ENCODE data around the gene SGCD. TPM values are rescaled to one million over a fixed set of nuclear protein-coding genes. Genes with fewer than 3 reads are reported as not detected.
"Not testable (repeated sequence)": the region's sequence is repeated elsewhere in the genome, so short reads cannot be mapped to it uniquely, and the experiment has no call there.

The SGCD gene
- total RNA-seq, 4 donors from 2014 or later = 12.4 to 17.8 (median 13.4) TPM

- Histone ChIP-seq H3K27ac (no peak overlapping the region), H3K27me3 (no peaks in the 10 kb centered on the region), H3K9me3 (no peaks in the 10 kb centered on the region), H3K36me3 (no peaks in the 10 kb centered on the region), H3K4me1 (no peaks in the 10 kb centered on the region), H3K4me3 (no peak overlapping the region)
- no peak for DNase-seq (ENCODE audit: low spot score in 2 of 2)
- TF ChIP-seq POLR2A (IDR thresholded peaks at IDR 0.05) (no peak), CTCF (IDR thresholded peaks at IDR 0.05) (no peak), EP300 (IDR thresholded peaks at IDR 0.05) (no peak)
- 64 to 78% methylated on average over 4 of the region's 4 CpGs for WGBS, 2 donors
These were observed 328.8 kb downstream of the SGCD start for GRCh38 chr5:156655732-156656131.

DNA sequence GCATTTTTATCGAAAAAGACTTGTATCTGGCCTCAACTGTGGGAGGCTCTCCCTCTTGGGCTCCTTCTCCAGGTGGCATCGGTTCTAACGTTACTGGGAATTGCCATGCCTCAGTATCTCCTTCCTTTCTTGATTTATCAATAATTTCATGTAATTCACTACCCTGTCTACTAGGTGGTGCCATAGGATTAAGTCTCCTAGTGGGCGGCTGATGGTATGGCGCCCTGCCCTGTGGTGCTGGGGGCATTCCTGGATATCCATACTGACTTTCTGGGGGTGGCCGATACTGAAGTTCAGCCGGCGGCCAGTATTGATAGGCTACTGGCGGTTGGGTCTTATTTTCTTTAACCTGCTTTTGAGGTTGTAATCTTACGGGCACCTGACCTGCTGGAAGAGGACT lies 337.9 kb downstream of the SGCD start:
- H3K27ac ChIP-seq; H3K27me3 ChIP-seq; DNase-seq (ENCODE audit: low spot score in 2 of 2); H3K4me3 ChIP-seq; H3K9me3 ChIP-seq; H3K4me1 ChIP-seq; H3K36me3 ChIP-seq: not testable (repeated sequence)
- 82 to 87% methylated on average over 7 of the region's 10 CpGs for WGBS, 2 donors

- not testable (repeated sequence) for DNase-seq (ENCODE audit: low spot score in 2 of 2); H3K4me1 ChIP-seq; H3K27me3 ChIP-seq; H3K4me3 ChIP-seq; H3K9me3 ChIP-seq; H3K36me3 ChIP-seq; H3K27ac ChIP-seq
- WGBS, 2 donors = no CpG with 5 or more reads among the region's 3 CpGs
These were observed 339.7 kb downstream of the SGCD start for GRCh38 chr5:156666686-156667085.

- TF ChIP-seq CTCF (IDR thresholded peaks at IDR 0.05) = no peak
- TF ChIP-seq POLR2A (IDR thresholded peaks at IDR 0.05) = no peak
- TF ChIP-seq EP300 (IDR thresholded peaks at IDR 0.05) = no peak
- no peaks in the 10 kb centered on the region for H3K36me3 ChIP-seq
- 80 to 84% methylated on average over 3 of the region's 3 CpGs for WGBS, 2 donors
- H3K27ac ChIP-seq = no peak overlapping the region
- H3K9me3 ChIP-seq = no peaks in the 10 kb centered on the region
- no peaks in the 10 kb centered on the region for H3K4me1 ChIP-seq
- DNase-seq (ENCODE audit: low spot score in 2 of 2) = no peak
- no peaks in the 10 kb centered on the region for H3K27me3 ChIP-seq
- no peak overlapping the region for H3K4me3 ChIP-seq
These were observed 340.7 kb downstream of the SGCD start for GRCh38 chr5:156667616-156668015.

GRCh38 chr5:156669416-156669815 lies 342.5 kb downstream of the SGCD start:
- Histone ChIP-seq H3K36me3 (no peaks in the 10 kb centered on the region), H3K4me1 (no peaks in the 10 kb centered on the region), H3K9me3 (no peaks in the 10 kb centered on the region), H3K27ac (no peak overlapping the region), H3K27me3 (no peaks in the 10 kb centered on the region), H3K4me3 (no peak overlapping the region)
- no peak for DNase-seq (ENCODE audit: low spot score in 2 of 2)
- no peak for TF ChIP-seq CTCF (IDR thresholded peaks at IDR 0.05)
- TF ChIP-seq EP300 (IDR thresholded peaks at IDR 0.05) = no peak
- TF ChIP-seq POLR2A (IDR thresholded peaks at IDR 0.05) = no peak

GRCh38 chr5:156670615-156671014 lies 343.7 kb downstream of the SGCD start:
- no peak overlapping the region for H3K27ac ChIP-seq
- DNase-seq (ENCODE audit: low spot score in 2 of 2) = no peak
- H3K4me3 ChIP-seq = no peak overlapping the region
- H3K4me1 ChIP-seq = no peaks in the 10 kb centered on the region
- TF ChIP-seq CTCF (IDR thresholded peaks at IDR 0.05) = no peak
- TF ChIP-seq EP300 (IDR thresholded peaks at IDR 0.05) = no peak
- TF ChIP-seq POLR2A (IDR thresholded peaks at IDR 0.05) = no peak
- no peaks in the 10 kb centered on the region for H3K36me3 ChIP-seq
- H3K27me3 ChIP-seq = no peaks in the 10 kb centered on the region
- H3K9me3 ChIP-seq = no peaks in the 10 kb centered on the region
- 83 to 84% methylated on average over 2 of the region's 2 CpGs for WGBS, 2 donors
